RPMI7951 (cell line): ENCODE data around the gene IFIT2. TPM values are rescaled to one million over a fixed set of nuclear protein-coding genes. Genes with fewer than 3 reads are reported as not detected.
A peak's percentile ranks its signal among the peaks of the same experiment; 100 is the strongest.
"Not testable (repeated sequence)": the region's sequence is repeated elsewhere in the genome, so short reads cannot be mapped to it uniquely, and the experiment has no call there.

Experiments used
- DNase-seq: peaks from one replicate; pipeline ENCODE4 v3.0.0-alpha.2; 2012; ENCODE audit warnings: low read depth
- total RNA-seq: library from RNA; depleted of rRNA; stranded (reverse); fragments of >200 nt; shearing (Covaris generic); gene quantifications from 2 replicates; pipeline ENCODE4 v1.2.3, GENCODE V29; 2014

The IFIT2 gene
- total RNA-seq, 1 experiment from 2014 or later, result 6.0 TPM

DNA sequence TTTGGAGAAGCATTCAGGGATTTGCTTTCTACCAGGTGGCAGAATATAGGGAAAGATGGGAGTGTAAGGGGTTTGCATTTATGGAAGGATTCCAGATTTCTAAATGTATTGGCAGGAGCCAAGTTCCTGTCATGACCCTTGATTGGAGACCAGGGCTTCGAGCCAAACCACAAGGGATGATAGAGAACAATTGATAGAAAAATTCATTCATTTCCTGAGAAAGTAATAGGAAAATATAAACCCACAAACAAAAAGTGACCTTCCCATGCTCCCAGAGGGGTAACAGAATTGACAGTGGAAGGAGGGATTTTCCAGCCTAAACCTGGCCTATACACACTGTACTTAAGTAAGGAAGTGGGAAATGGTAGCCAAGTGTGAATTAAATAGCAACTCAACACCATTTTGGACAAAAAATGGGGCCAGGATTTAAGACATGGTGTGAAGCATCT is 22.4 kb upstream of the IFIT2 start:
- peak; percentile 44 for DNase-seq

DNA sequence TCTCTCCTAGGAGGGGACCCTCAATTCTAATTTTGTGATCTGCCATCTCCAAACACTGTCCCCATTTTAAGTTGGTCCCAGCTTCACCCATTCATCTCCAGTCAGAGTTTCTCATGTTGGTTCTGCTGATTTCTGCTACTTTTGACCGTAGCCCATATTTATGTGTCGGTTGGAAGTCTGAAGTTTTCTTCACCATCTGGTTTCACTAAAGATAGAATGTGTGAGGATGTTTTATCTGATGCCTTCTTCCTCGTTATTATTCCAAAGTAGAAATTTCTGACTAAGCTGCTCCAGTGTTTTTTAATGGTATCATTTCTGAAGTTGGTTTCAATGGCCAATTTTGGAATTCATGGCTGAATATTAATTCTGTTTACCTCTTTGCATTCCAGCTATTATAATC is 21.3 kb upstream of the IFIT2 start:
- no peak for DNase-seq

DNA sequence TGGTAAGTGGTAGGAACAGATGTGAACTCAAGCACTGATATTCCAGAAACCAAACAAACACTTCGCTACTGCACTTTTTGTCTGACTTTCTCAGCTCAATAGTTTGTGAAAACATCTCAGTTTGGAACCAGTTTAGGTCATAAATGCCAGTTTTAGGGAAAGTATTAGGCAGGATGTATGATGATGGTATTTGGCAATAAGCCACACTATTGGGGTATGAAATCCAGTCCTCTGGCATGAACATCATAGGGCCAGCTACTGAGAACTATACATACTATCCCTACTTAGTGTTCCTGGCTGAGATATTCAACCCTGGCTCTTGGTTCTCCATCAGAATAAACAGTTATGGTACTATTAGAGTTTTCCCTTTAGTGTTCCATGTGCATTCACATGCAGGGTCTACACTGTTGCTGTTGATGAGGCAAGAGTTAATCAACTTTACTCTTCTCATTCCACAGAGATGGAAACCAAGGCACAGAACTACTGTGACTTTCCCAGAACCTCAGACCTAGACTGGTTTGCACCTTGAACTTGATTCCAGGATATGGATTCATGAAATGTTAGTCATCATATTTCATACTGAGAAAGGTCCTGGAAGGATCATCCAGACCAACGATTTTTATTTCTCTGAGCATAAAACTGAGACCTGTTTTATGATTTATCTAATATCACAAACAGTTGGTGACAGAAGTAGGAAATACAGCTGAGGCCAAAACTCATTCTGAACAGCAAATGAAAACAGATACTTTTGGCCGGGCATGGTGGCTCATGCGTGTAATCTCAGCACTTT is 20.0 kb upstream of the IFIT2 start:
- DNase-seq, result no peak

DNA sequence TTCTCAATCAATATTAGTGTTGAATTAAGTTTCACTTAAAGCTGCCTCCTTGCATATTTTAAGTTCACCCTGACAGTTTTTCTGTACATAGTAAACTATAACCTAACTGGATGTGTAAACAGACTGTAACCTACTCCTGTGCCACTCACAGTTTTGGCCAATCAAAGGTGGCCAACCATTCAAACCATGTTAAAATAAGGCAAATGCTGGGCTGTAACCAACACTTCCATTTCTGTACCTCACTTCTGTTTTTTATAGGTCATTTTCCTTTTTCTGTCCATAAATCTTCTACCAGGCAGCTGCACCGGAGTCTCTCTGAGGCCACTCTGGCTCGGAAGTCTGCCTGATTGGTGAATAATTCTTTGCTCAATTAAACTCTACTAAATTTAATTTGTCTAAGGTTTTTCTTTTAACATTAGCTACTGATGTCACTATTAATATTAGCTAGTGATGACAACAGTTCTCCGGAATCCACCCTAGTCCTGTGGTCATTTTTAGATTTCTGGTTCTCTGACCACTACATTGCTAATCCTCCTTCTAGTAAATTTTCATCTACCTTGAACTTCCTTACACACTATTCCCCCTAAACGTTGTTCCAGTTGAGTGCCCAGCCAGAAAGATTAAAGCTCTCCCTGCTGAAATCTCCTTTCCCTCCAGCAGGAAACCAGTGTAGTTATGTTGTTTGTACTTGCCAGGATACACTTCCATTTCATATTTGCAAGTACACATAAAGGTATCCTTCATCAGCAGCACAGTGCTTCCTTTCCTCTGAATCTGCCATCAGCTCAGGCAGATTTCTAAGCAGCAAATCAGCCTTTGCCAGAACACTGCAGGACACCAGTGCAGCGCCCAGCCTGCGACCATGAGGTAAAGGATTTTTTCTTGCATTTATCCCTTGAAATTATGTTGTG is 18.6 kb upstream of the IFIT2 start:
- DNase-seq, result no peak

DNA sequence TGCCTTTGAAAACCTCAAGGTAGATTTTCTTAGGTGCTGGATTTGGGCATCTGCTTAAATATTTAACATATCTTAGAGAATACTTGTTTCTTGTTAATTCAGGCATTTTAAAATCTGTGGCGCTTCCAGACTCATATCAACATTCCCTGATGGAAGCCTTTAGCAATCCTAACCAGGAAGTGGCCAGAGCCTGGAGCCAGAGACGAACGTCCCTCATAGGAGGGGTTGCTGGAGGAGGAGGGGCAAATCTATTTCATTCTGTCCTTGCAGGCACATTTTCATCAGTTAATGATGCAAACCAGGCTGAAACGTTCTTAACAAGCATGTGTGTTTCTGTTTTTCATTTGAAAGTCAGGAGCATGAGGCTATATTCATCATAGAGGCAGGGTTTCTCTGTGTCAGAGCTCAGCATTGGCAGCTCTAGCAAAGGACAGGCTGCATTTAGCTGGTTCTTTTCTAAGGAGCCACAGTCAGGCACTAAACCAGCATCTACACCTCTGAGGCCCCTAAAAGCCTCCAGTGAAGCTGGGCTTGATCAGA is 17.8 kb upstream of the IFIT2 start:
- peak; percentile 76 for DNase-seq

DNA sequence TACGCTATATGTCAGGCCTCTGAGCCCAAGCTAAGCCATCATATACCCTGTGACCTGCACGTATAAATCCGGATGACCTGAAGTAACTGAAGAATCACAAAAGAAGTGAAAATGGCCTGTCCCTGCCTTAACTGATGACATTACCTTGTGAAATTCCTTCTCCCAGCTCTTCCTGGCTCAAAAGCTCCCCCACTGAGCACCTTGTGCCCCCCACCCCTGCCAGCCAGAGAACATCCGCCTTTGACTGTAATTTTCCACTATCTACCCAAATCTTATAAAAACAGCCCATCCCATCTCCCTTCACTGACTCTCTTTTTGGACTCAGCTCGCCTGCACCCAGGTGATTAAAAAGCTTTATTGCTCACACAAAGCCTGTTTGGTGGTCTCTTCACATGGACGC is 17.1 kb upstream of the IFIT2 start:
- not testable (repeated sequence) for DNase-seq

DNA sequence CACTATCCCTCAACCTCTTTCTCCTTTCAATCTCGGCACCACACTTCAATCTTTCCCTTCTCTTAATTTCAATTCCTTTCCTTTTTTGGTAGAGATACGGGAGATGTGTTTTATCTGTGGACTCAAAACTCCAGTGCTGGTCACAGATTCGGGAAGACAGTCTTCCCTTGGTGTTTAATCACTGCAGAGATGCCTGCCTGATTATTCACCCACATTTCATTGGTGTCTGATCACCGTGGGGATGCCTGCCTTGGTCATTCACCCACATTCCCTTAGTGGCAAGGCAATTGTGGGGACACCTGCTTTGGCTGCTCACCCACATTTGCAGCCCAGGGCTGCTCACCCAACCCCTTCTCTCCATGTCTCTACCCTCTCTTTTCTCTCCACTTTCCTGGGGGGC is 16.5 kb upstream of the IFIT2 start:
- not testable (repeated sequence) for DNase-seq

DNA sequence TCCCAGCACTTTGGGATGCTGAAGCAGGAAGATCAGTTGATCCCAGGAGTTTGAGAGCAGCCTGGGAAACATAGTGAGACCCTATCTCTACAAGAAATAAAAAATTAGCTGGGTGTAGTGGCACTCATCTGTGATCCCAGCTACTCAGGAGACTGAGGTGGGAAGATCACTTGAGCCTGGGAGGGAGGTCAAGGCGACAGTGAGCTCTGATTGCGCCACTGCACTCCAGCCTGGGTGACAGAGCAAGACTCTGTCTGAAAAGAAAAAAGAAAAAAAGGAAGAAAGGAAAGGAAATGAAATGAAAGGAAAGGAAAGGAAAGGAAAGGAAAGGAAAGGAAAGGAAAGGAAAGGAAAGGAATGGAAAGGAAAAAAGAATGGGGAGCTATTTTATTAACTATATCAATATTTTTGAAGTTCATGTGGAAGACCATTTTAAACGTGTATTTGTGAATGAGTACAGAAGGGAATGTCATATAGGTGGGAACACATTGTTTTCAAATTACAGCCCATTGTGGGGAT is 7.1 kb upstream of the IFIT2 start:
- DNase-seq, result no peak

DNA sequence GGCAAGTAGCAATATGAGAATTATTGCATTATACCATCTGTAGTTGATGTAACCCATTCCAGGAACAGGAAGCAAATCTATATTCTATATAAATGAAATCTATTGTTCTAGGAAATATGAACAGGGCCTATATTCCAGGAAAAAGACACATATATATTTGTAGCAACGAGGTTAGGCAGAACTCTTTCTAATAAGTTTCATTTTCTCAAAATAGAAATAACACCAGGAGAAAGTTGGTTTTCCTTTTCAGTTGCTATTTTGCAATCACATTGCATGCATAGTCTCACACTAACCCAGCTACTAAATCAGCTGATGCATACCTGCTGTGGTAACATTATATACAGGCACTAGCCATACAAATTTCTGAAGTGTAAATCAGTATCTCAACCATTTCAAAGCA is 6.2 kb upstream of the IFIT2 start:
- no peak for DNase-seq

DNA sequence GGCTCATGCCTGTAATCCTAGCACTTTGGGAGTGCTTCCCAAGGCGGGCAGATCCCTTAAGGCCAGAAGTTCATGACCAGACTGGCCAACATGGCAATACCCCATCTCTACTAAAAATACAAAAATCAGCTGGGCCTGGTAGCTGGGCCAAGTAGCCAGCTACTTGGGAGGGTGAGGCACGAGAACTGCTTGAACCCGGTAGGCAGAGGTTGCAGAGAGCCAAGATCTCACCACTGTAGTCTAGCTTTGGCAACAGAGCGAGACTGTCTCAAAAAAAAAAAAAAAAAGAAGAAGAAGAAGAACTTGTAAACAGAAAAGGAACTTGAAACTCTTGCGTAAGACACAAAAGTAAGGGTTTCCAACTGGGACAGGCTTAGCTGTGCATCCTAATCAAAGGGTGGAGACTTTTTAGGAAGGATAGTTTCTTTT is 5.6 kb upstream of the IFIT2 start:
- DNase-seq, result no peak

DNA sequence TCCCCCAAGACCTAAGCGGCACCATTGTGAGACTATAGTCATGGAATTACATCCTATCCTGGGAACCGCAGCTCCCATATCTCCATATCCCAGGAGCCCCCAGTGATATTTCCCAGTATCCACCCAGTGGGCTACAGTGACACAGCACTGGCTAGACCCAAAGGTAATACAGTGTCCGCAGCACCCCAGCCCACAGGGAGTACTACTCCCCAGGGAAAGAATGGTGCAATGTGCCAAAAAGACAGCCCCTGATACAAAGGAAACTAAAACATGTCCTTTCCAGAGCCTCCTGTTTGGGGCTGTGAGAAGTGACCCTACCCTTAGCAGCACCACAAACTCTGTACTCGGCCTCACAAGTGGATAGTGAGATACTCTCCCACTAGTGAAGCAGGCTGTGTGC is 4.5 kb upstream of the IFIT2 start:
- no peak for DNase-seq

DNA sequence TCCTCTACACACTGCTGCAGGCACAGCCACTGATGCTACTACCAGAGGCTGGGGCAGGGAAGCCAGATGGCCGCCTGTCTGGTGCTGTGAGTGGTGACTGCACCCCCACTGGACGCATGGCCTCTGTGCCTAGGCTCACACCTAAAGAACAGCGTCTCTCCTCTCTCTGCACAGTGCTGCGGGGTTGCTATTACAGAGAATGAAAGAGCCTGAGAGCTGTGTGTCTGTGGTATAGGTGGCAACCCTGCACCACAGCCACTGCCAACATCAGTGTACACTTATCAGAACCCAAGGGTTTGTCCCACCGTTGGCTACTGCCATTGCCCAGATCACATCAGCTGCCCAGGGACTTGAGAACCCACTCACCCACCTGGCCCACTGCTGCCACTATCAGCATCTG is 4.1 kb upstream of the IFIT2 start:
- DNase-seq, result no peak

DNA sequence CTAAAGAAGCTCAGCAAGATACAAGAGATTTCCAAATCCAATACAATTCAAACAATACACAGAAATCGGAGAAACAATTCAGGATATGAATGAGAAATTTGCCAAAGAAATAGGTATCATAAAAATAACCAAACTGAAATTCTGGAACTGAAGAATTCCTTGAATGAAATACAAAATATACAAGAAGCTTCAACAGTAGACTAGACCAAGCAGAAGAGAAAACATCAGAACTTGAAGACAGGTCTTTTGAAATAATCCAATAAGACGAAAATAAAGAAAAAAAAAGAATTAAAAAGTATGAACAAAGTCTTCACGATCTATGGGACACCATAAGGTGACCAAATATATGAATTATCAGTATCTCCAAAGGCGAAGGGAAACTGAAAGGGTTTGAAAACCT is 2.8 kb upstream of the IFIT2 start:
- no peak for DNase-seq

DNA sequence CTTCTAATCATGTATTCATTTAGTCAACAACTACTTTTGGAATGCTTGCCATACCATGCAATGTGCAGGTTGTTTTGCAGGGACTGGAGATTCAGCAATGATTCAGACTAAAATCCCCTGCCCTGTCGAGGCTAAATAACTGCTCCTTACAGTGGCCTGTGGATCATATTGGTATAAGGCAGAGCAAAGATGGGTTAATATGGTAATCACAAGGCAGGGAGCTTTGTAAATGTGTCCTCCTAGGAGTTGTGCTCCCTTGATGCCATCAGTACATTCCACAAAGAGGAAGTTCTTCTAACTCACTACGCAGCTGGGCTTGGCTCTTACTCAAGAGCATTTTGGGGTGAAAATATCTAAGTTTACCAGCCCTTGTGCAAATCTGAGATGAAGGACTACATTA is 614 bp upstream of the IFIT2 start:
- DNase-seq, result peak; percentile 27

DNA sequence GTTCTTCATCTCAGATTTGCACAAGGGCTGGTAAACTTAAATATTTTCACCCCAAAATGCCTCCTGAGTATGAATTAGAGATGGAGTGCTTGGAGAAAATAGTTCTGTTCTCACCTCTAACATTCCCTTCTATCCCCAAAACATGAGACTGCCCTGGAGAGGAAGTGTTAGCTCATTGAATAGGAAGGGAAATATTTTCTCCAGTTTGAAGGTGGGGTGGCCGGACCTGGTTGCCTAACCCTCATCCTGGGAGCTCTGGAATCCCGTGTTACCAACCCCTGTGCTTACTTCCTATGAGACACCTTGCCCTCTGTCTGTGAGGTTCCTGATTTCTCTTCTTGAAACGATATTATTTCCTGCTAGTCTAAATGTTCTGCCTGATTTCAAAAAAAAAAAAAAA is 779 bp downstream of the IFIT2 start:
- no peak for DNase-seq

DNA sequence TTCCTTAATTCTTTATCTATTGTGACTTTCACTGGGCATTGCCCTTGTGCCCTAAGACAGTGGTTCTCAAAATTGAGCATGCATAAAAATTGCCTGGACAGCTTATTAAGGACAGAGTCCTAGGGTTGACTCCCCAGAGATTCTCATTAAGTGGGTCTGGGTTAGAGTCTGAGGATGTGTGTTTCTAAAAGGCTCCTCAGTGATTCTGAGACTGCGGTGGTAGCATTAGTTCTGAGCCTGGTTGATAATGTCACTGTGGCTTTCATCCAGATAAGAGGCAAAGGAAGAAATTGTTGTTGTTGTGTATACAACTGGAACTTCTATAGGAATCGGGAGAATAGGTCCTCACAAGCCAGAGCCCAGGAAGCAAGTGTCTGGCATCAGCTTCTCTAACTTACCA is 1.3 kb downstream of the IFIT2 start:
- no peak for DNase-seq

DNA sequence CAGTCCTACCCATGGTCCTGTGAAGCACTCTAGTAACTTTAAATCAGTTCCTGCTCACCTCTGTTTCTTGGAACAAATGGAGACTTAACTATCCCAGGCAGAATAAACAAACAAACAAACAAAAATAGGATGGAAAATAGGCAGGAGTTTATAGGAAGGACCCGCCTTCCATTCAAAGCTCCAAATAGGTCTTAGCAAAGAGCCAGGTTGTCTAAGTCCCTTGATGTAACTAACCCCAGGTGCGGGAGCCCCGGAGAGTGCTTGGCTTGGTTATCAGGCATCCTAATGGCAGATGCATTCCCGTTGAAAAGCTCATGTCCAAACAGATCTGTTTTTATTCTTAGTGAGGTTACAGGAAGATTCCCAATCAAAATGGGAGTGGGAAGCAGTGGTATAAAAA is 2.2 kb downstream of the IFIT2 start:
- DNase-seq, result no peak

DNA sequence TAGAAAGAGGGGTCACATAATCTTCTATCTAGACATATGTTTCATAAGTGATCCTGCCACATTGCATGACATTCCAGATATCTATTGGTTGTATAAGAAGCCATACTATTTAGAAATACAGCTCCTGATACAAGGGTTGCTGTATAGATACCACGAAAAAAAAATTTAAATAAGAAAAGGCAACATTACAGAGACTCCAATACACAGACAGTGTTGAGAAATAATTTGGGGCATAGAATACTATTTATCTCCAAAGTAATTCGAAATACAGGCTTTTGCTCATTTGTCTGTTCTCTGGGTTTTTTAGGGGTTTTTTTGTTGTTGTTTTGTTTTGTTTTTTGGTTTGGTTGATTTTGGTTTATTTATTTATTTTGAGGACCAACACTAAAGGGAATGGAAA is 2.6 kb downstream of the IFIT2 start:
- DNase-seq, result no peak

DNA sequence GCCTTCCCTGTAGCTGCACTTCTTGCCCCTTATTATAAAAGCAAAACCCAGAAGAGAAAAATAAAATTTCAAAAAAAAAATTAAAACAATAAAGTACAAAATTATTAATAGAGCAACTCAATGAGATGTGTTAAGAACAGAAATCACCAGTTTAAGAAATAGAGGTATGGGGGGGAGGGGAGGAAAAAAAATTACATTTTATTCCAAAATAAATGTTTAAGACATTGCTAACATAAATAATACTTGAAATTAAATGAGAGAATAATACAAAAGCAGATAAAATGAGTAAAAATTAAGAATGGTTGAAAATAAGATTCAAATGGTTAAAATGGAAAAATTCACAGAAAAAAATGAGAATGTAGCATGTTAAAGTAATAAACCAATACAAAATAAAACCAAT is 3.1 kb downstream of the IFIT2 start:
- no peak for DNase-seq

DNA sequence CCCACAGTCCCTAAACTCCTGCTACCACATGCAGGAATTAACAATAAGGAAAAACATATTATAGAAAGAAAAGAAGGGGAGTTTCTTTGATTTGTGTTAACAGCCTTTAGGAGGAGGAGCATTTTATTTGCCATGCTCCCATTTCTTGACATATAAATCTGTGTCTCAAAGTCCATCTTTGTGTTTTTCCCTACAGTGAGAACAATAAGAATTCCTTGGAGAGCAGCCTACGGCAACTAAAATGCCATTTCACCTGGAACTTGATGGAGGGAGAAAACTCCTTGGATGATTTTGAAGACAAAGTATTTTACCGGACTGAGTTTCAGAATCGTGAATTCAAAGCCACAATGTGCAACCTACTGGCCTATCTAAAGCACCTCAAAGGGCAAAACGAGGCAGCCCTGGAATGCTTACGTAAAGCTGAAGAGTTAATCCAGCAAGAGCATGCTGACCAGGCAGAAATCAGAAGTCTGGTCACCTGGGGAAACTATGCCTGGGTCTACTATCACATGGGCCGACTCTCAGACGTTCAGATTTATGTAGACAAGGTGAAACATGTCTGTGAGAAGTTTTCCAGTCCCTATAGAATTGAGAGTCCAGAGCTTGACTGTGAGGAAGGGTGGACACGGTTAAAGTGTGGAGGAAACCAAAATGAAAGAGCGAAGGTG is 4.1 kb downstream of the IFIT2 start:
- DNase-seq, result no peak

DNA sequence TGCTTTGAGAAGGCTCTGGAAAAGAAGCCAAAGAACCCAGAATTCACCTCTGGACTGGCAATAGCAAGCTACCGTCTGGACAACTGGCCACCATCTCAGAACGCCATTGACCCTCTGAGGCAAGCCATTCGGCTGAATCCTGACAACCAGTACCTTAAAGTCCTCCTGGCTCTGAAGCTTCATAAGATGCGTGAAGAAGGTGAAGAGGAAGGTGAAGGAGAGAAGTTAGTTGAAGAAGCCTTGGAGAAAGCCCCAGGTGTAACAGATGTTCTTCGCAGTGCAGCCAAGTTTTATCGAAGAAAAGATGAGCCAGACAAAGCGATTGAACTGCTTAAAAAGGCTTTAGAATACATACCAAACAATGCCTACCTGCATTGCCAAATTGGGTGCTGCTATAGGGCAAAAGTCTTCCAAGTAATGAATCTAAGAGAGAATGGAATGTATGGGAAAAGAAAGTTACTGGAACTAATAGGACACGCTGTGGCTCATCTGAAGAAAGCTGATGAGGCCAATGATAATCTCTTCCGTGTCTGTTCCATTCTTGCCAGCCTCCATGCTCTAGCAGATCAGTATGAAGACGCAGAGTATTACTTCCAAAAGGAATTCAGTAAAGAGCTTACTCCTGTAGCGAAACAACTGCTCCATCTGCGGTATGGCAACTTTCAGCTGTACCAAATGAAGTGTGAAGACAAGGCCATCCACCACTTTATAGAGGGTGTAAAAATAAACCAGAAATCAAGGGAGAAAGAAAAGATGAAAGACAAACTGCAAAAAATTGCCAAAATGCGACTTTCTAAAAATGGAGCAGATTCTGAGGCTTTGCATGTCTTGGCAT is 4.8 kb downstream of the IFIT2 start:
- DNase-seq, result no peak
